GM18870 (cell line): Measurements from ENCODE around the gene ADCK1.
"Not testable (repeated sequence)": the region's sequence is repeated elsewhere in the genome, so short reads cannot be mapped to it uniquely, and the experiment has no call there.

Experiments
- ATAC-seq: cut with Tn5 transposase; IDR thresholded peaks from one replicate; pipeline ENCODE4 v1.9.1; 2021; ENCODE audit warnings: moderate library complexity; ENCODE audit not compliant: unreplicated experiment

Gene ADCK1

DNA sequence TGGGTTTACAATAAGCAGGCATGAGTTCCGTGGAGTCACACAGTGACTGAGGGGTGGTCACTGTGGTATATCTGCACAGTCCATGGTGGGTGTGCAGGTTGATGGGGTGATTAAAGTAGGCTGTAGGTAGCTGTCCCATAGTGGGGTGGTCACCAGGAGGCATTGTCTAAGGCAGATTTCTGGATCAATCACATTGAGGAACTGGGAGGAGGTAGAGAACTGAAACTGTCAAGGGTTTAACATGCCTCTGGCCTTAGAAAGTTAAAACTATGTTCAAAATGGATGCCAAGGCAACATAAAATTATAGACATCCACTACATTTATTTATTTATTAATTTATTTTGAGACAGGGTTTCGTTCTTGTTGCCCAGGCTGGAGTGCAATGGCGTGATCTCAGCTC is 8.3 kb downstream of the ADCK1 start:
- ATAC-seq: no peak

DNA sequence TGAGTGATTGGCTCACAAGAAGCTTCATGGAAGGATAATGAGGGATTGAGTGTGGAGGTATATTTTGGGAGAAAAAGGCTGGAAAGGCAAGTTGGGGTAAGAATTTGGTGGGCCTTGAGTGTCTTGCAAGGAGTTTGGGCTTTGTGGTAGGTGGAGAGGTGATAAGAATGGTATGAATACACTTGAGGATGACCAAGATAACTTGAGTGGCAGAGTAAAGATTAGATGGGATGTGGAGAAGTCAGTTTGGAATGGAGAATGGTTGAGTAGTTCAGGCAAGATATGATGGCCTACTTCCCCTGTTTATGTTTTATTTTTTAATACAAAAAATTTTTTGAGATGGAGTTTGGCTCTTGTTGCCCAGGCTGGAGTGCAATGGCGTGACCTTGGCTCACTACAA is 9.1 kb downstream of the ADCK1 start:
- no peak for ATAC-seq

DNA sequence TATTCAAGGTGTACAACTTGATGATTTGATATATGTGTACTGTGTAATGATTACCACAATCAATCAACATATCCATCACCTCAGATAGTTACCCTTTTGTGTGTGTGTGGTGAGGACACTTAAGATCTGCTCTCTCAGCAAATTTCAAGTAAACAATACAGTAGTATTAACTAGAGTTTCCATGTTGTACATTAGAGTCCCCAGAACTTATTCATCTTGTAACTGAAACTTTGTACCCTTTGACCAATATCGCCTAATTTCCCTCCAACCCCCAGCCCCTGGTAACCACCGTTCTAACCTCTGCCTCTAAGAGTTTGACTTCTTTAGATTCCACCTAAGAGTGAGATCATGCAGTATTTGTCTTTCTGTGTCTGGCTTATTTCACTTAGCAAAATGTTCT is 12.1 kb downstream of the ADCK1 start:
- peak; percentile 85 for ATAC-seq

DNA sequence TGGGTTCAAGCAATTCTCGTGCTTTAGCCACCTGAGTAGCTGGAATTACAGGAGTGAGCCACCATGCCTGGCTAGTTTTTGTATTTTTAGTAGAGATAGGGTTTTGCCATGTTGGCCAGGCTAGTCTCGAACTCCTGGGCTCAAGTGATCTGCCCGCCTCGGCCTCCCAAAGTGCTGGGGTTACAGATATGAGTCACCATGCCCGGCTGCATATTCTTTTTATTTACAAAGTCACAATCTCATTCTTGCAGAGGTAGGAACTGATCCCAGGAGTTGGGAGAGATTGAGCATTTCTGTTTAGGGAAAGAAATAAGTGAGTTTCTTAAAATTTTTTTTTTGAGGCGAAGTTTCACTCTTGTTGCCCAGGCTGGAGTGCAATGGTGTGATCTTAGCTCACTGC is 12.8 kb downstream of the ADCK1 start:
- not testable (repeated sequence) for ATAC-seq

DNA sequence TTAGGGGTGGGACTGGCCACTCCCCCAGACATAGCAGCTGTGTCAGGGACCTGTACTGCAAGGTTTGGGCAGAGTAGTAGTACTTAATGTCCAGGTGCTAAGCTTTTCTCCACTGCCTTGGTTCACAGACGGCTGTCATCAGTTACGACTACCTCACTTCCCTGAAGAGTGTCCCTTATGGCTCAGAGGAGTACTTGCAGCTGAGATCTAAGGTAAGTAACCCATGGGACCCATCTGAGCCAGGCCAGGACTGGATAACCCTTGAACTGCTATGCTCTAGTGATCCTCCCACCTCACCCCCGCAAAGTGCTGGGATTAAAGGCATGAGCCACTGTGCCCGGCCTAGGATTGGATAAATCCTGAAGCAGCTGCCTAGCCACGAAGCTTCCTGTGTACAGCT is 22.4 kb downstream of the ADCK1 start:
- no peak for ATAC-seq

DNA sequence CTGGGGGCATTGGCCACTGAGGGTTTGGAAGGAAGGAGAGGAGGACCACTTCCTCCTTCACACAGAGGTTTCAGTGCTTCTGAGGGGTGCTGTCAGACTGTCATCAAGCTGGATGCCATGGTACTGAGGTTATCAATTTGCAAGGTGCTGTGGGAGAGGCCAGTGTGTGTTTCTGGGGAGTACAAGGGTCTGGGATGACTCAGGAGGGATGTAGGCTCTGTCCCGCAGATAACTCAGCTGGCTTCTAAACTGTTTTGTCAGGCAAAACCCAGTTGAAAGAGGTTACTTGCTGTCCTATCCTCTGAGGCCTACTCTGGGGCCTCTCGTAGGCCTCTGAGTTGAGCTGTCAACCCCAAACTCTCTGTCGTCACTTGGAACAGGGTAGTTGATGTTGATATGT is 22.8 kb downstream of the ADCK1 start:
- ATAC-seq: no peak

DNA sequence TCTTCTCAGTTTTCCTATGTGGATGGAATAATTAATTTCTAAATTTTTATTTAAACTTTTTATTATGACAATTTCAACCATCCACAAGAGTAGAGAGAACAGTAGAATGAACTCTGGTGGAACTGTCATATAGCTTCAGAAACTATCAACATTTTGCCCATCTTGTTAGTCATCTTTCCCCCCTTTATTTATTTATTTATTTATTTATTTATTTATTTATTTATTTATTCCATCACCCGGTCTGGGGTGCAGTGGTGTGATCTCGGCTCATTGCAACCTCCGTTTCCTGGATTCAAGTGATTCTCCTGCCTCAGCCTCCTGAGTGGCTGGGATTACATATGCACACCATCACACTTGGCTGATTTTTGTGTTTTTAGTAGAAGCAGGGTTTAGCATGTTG is 23.5 kb downstream of the ADCK1 start:
- ATAC-seq: no peak

DNA sequence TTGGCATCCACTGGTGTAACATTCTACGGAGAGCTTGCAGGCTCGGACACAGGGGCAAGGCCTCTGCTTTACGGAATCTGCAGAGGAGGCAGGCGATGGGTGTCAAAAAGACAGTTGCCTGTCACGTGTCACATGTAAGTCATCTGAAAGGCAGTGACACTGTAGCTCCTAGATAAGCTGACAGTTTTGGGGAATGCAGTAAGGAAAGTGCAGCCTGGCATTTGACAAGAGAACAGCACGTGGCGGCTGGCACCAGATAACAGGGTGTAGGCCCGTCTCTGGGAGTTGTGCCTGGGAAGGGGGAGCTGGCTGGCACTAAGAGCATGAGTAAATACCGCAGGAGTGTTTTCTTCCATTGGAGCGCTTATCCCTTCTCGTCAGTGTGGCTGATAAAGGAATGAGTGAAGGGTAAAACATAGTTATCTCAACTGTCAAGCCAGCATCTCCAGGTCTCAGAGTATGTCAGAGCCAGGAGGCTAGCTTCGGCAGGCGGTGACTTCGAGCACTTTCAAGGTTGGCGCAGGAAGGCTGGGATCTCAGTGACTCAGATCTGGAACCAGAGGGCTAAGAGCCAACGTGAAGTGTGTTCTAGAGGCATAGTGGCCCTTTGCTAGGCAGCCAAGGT is 26.1 kb downstream of the ADCK1 start:
- ATAC-seq: no peak

DNA sequence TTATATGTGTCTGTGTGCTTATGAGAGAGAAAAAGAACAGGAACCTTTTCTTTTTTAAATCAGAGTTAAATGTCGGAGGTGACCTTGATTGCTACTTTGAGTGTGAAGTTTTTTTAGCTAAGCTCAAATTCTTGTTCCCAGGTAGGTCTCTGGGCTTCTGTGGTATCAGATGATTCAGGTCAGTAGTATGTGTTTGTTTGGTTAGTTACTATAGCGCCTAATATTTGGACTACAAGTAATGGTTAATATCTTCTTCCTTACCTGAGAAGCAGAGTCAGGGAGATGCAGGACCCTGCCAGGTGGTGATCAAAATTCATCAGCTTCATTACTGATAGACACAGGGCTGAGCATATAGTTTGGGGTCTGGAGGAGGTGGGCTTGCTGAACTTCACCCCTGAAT is 30.8 kb downstream of the ADCK1 start:
- no peak for ATAC-seq

DNA sequence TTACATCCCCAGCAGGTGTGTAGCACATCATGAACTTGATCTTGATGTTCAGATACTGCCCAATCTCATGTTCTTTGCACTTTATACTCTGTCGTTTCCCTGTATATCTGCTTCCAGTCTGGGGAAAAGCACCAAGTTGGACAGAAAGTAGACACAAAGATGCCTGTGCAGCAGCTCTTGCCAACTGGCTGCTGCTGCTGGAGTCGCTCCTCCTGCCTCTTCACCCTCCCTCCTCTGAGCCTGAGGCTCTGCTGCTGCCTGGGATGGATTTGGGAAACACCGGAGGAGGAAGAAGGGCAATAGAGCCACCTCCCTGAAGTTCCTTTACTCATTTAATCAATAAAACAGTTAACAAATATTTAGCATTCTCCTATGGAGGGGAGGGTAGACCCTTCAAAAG is 32.4 kb downstream of the ADCK1 start:
- ATAC-seq: no peak

DNA sequence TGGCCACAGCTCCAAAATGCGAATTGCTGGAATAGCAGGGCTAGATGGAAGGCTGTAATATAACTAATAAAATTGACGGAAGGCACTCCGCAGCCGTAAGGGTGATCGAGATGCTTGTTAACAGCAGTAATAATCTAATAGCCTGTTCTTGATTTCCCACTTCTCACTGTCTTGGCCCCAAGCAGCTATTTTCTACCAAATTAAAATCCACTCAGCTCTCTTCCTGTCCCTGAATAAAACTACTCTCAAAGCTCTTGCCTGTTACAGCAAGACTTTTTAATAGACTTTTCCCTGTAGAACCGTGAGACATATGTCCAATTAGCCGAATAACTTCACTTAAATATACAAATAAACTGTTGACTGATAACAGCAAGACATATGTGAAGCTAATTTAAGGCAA is 38.0 kb downstream of the ADCK1 start:
- no peak for ATAC-seq

DNA sequence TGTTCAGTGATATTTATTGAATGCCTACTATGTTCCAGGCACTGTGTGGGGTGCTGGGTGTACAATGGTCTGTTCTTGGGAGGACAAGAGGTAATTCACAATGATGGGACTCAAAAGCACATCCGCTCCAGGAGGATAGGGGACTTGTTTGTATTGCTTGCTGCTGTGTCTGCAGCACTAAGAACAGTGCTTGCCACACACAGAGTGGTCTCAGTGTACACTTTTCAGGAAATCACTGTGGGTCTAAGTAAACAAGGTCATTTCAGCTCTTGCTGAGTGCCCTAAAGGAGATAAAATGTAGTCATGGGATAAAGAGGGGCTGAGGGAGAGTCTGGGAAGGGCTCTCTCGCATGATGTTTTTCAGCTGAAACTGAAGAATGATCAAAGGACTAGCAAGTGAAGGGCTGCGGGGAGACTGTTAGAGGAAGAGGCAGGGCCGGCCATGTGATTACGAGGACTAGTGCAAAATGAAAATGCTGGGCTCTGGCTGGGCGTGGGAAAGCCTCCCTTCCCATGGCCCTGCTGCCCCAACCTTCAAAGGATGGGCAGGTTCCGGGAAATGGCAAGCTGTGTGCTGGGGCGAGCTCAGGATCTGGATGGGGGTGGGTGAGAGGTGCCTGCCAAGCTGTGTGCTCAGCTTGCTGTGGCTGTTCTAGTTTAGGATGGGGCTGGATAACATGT is 39.1 kb downstream of the ADCK1 start:
- no peak for ATAC-seq

DNA sequence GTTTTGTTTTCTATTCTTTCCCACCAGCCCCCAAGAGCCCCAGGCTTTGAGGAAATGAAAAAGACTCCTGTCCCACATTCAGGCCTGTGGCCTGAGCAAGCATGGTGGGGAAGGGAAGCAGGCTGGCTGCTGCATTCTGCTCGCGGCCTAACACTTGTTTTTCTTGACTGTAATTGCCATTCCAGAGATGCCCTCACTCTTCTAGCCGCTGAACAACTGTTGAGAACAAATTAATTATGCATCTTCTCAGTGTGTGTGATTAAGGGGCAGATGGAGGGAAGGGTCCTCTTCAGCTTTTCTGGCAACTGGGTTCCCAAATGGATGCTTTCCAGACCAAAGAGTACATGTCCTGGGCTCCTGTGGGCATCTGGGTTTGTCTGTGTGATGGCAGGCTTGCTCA is 43.3 kb downstream of the ADCK1 start:
- ATAC-seq: no peak

DNA sequence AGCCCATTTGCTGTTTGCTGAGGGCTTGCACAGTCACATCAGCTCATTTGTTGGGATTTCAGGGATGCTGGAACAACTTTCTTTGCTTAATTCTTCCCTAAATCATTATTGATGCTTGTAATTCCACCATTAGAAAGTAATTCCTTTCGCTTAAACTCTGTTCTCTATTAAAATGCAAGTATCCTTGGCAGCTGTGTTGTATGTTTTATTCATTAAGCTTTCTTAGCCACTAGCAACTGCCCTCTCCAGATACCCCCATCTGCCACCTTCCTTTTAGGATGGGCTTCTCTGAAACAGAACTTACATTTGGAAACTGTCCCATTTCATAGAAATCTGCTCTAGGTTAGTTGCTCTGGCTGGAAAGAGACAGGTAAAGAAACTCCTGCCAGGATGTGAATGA is 43.7 kb downstream of the ADCK1 start:
- ATAC-seq: no peak

DNA sequence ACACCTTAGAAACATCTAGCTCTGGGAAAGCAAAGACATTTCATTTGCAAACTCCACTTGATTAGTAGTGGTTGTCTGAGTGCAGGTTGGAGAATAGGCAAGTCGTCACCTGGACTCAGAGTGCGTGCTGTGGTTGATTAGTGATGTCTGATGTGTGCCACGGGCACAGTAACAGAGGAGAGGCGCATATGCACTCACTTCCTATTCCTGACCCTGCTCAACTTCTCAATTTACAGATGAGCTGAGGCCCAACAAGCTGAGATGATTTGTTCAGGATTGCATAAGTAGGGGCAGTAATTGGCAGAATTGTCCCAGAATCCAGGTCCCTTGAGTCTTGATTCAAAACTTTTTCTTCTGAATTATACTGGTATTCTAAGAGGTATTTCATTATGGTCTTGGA is 44.9 kb downstream of the ADCK1 start:
- ATAC-seq: no peak

DNA sequence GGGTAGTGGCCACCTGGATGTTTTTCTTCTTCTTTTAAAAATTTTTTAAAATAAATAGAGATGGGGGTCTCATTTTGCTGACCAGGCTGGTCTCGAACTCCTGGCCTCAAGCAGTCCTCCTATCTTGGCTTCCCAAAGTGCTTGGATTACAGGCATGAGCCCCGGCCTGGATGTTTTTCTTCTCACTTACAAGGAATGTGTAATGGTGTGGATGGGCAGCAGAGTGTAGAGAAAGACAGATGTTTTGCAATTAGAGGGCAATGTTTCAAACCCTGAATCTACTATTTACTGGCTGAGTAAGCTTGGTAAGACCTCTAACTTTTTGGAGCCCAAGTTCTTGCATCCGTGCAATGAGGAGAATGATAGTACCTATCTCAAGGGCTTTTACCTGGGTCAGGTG is 48.1 kb downstream of the ADCK1 start:
- ATAC-seq: no peak

DNA sequence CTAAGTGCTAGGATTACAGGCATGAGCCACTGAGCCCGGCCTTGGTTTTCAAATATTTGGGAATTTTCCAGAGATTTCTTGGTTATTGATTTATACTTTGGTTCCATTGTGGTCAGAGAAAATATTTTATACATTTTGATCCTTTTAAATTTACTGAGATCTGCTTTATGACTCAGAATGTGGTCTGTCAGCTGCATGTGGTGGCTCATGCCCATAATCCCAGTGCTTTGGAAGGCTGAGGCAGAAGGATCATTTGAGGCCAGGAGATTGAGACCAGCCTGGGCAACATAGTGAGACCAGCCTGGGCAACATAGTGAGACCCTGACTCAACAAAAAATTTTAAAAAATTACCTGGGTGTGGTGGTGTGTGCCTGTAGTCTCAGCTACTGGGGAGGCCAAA is 49.8 kb downstream of the ADCK1 start:
- no peak for ATAC-seq

DNA sequence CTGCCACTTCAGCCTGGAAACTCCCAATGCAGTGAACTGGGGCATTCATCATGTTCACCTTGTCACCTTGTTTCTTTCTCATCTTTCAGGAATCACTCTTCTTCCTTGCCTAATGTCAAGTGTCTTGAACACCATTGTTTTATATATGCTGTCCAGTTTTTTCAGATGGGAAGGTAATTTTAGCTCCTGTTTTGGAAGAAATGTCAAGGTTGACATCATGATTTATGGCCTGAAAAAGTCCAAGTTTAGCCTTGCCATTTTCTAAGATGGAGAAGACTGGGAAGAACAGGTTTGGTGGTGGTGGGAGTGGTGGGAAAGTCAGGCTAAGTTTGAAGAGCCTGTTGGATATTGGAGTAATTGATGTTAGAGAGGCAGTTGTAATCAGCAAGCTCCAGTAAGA is 54.0 kb downstream of the ADCK1 start:
- ATAC-seq: no peak

DNA sequence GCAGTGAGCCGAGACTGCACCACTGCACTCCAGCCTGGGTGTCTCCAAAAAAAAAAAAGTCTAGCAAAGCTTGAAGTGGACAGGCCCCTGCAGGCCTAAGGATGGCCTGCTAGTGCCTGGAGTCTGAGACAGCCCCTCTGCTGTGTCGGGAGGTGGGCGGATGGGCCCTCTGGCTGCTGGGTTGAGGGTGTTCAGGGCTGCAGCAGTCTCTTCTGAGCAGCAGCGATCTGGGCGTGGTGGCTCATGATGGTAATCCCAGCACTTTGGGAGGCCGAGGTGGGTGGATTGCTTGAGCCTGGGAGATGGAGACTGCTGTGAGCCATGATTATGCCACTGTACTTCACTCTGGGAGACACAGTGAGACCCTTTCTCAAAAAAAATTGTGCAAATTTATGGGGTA is 57.0 kb downstream of the ADCK1 start:
- ATAC-seq: no peak

DNA sequence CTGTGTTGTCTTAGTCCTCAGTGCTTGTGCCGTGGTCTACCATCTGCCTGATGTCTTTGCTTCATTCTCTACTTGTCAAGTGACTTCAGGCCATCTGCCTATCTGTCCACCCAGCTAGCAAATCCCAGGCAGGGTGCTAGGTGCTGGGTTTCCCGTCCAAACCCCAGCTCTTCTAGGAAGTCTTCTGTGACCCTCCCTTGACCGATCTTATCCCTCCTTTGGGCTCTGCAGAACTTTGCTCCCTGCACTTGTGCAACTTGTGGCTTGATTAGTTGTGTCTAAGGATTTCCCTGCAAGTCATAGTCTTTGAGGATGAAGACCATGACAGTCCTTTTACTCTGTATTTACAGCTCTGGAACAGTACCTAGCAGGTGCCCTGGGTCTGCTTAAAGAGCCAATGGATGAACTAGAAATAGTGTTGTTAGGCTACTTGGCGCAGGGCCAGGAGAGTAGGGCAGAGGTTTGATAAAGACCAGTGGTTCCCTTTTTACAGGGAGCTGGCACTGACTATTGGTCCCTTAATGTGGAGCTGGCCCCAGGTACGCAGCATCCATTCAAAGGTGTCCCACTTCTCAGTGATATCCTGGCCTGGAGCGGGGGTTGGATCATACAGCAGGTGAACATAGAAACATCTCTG is 60.1 kb downstream of the ADCK1 start:
- no peak for ATAC-seq

DNA sequence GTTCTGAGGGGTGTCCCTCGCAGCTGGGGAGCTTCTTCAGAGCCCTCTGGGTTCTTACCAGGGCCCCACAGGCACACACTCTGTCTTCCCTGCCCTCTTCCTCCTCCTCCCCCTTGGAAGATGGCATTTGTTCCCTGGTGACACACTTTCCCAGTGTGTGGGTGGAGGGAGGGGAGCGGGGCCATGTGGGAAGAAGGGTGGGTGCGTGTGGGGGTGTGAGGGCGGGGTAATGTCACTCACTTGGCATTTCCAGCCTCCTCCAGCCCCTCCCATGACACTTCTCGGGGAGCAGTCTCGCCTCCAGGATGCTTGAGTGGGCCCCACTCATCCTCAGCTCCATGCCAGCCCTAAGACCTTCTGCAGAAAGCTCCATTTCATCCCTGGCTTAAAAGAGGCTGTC is 61.3 kb downstream of the ADCK1 start:
- no peak for ATAC-seq

DNA sequence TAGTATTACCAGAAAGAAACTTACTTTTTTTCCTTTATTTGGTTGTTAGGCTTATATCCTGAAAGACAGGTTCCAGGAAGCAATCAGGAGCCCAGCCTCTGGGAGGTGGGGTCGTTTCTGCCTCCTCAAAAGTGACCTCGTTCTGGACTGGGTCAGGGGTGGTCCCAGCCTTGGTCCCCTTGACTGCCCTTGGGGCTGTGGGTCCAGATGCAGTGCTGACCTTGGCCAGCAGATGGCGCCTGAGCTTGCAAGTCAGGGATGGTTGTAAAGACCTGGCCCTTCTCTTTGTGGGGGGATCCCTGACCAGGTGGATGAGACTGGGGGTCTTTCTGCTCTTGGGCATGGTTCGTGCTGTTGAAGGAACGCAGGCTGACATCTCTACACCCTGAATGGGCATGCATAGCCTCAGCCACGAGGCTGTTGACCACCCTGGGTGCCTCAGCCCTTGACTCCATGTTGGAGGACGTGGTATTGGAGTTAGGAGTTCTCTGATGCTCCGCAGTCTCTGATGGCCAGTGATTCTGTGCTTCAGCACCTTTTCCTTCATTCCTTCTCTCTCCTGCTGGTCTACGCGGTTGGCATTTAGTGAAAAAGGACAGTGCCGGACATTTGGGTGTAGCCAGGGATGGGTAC is 62.4 kb downstream of the ADCK1 start:
- ATAC-seq: peak; percentile 67
